ENCODE data around the gene CD151.

CD151 gene

DNA sequence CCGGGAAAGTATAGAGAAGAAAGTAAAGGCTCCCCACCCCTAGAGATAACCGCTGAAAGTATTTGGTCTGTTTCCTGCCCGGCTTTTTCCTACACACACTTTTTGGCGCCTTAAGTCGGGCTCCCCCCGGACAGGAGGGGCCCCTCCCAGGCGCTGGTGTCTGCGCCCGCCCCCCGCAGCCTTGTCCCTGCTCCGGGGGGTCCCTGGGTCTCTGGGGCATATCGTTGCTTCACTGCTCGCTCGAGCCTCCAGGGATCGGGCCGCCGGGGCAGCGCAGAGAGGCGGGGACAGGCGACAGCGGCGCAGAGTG lies 6.0 kb upstream of the CD151 start:
- Histone ChIP-seq H3K36me3 (ENCODE audit: control insufficient read depth in 4 of 4, insufficient read depth in 4 of 4, low read length in 3 of 4) (peaks cover 0 to 31% (median 16%) of the 10 kb centered on the region in 4 experiments), H3K4me1 (ENCODE audit: control extremely low read depth in 1 of 4, control insufficient read depth in 4 of 4, insufficient read depth in 4 of 4, low read length in 3 of 4) (peaks cover 0 to 69% (median 62%) of the 10 kb centered on the region in 4 experiments), H3K9me3 (ENCODE audit: control extremely low read depth in 1 of 5, control insufficient read depth in 4 of 5, insufficient read depth in 2 of 5, low read depth in 1 of 5, low read length in 4 of 5) (no peaks in the 10 kb centered on the region), H3K27me3 (replicated peaks in 2 of 5; ENCODE audit: control insufficient read depth in 4 of 5, insufficient read depth in 5 of 5, low read length in 4 of 5) (peaks cover 0 to 49% (median 22%) of the 10 kb centered on the region in 5 experiments), H3K27ac (ENCODE audit: insufficient read depth in 1 of 2, low read depth in 1 of 2, low read length in 2 of 2, poor library complexity in 1 of 2, severe bottlenecking in 2 of 2) (no peak overlapping the region), H3K4me3 (ENCODE audit: control insufficient read depth in 1 of 7, extremely low read depth in 1 of 7, insufficient read depth in 4 of 7, low read depth in 2 of 7, low read length in 6 of 7) (peak overlapping the region; percentile 13 to 71 (median 54))
- DNase-seq, result no peak
- CTCF ChIA-PET, result interaction anchor here (1.8 kb wide), 1 partner anchor 8 kb away, joined by 4 read pairs; no protein-coding TSS in a partner anchor
- WGBS (ENCODE audit: insufficient coverage), result under 1% methylated on average over 22 of the region's 22 CpGs
- POLR2A ChIA-PET, result interaction anchor here (0.9 kb wide), 1 partner anchor 16 kb away, joined by 3 read pairs; the partner anchor contains the start of gene TSPAN4

DNA sequence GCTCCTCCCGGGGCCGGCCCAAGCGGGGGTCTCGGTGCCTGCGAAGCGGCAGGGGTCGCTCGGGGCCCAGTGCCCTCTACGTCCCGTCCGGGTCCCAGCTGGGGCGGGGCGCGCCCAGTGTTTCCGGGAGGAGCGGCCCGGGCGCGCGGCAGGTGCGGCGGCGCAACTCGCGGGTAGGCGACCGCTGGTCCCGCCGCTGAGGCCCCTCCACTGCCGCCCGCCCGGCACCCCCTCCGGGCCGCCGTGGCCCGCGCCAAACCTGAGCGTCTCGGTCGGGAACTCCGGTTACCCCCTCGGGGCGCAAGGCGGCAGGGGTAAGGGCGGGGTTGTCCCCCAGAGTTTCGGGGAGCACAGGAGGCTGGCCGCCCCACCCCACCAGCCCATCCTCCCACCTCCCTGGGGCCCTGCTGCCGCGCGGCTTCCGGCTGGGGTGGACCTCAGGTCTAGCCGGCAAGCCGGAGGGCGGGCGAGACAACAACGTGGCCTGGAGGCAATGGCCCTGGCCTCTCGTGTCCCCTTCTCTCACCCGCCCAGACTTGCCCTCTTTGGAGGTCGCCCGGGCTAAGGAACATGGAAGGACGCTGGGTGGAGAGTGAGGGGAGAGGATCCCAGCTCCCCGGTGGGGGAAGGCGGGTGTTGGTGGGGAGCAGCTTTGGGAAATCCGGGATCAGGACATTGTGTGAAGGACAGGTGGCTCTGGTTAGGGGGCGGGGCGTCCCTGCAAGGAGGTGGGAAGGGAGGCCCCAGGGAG lies 5.4 kb upstream of the CD151 start:
- POLR2A ChIA-PET, result interaction anchor here (1.6 kb wide), 1 partner anchor 8 kb away, joined by 6 read pairs; the partner anchor contains the start of gene PNPLA2
- peaks cover 0 to 29% (median 16%) of the 10 kb centered on the region in 4 experiments for H3K36me3 ChIP-seq (ENCODE audit: control insufficient read depth in 4 of 4, insufficient read depth in 4 of 4, low read length in 3 of 4)

DNA sequence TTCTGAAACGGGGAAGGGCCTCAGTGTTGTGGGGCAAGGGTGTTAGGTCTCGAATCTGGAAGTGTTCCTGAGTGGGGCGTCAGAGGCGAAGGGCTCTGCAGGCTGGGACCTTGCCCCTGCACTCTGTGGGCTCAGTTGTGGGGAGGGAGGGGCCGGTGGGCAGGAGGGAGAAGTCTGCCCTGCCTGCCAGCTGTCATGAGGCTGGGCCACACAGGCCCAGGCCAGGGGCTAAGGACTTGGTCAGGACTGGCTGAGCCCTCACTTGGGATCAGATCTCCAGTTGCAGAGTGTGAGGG lies 4.9 kb upstream of the CD151 start, which contains the start of gene CRACR2B:
Gene CRACR2B (plus strand): TSS at position 23 of the 296 bp plus-strand sequence. CDS start 689 bp downstream, outside the sequence.
- Histone ChIP-seq H3K27ac (ENCODE audit: insufficient read depth in 1 of 2, low read depth in 1 of 2, low read length in 2 of 2, poor library complexity in 1 of 2, severe bottlenecking in 2 of 2) (no peak within 1 kb of the TSS), H3K27me3 (replicated peaks in 2 of 5; ENCODE audit: control insufficient read depth in 4 of 5, insufficient read depth in 5 of 5, low read length in 4 of 5) (peaks cover 0 to 56% (median 22%) of the 10 kb centered on the region in 5 experiments), H3K4me3 (ENCODE audit: control insufficient read depth in 1 of 7, extremely low read depth in 1 of 7, insufficient read depth in 4 of 7, low read depth in 2 of 7, low read length in 6 of 7) (peak within 1 kb of the TSS; percentile 13 to 71 (median 54)), H3K4me1 (ENCODE audit: control extremely low read depth in 1 of 4, control insufficient read depth in 4 of 4, insufficient read depth in 4 of 4, low read length in 3 of 4) (peaks cover 0 to 65% (median 62%) of the 10 kb centered on the region in 4 experiments), H3K36me3 (ENCODE audit: control insufficient read depth in 4 of 4, insufficient read depth in 4 of 4, low read length in 3 of 4) (peaks cover 0 to 26% (median 14%) of the 10 kb centered on the region in 4 experiments), H3K9me3 (ENCODE audit: control extremely low read depth in 1 of 5, control insufficient read depth in 4 of 5, insufficient read depth in 2 of 5, low read depth in 1 of 5, low read length in 4 of 5) (no peaks in the 10 kb centered on the region)
- WGBS (ENCODE audit: insufficient coverage), result 54% methylated on average over 5 of the region's 5 CpGs
- ChIA-PET CTCF (interaction anchor here (1.4 to 2.1 kb wide), 3 partner anchors 9 to 13 kb away, joined by 4 to 15 read pairs (median 5); partner anchors contain the start of gene PNPLA2), POLR2A (interaction anchor here (1.6 kb wide), 1 partner anchor 9 kb away, joined by 6 read pairs; the partner anchor contains the start of gene PNPLA2)
- no peak for DNase-seq

More for the DNA sequence above, 5.4 kb upstream of the CD151 start:
- WGBS (ENCODE audit: insufficient coverage), result 3% methylated on average over 52 of the region's 66 CpGs
- DNase-seq, result no peak
- CTCF ChIA-PET, result interaction anchor here (1.4 kb wide), 1 partner anchor 12 kb away, joined by 4 read pairs; no protein-coding TSS in a partner anchor
- H3K4me1 ChIP-seq (ENCODE audit: control extremely low read depth in 1 of 4, control insufficient read depth in 4 of 4, insufficient read depth in 4 of 4, low read length in 3 of 4), result peaks cover 0 to 65% (median 62%) of the 10 kb centered on the region in 4 experiments
- no peaks in the 10 kb centered on the region for H3K9me3 ChIP-seq (ENCODE audit: control extremely low read depth in 1 of 5, control insufficient read depth in 4 of 5, insufficient read depth in 2 of 5, low read depth in 1 of 5, low read length in 4 of 5)
- no peak overlapping the region for H3K27ac ChIP-seq (ENCODE audit: insufficient read depth in 1 of 2, low read depth in 1 of 2, low read length in 2 of 2, poor library complexity in 1 of 2, severe bottlenecking in 2 of 2)
- H3K4me3 ChIP-seq (ENCODE audit: control insufficient read depth in 1 of 7, extremely low read depth in 1 of 7, insufficient read depth in 4 of 7, low read depth in 2 of 7, low read length in 6 of 7), result peak overlapping the region in 6 of 7 experiments; percentile 40 to 71 (median 59)
- H3K27me3 ChIP-seq (replicated peaks in 2 of 5; ENCODE audit: control insufficient read depth in 4 of 5, insufficient read depth in 5 of 5, low read length in 4 of 5), result peaks cover 0 to 54% (median 22%) of the 10 kb centered on the region in 5 experiments

DNA sequence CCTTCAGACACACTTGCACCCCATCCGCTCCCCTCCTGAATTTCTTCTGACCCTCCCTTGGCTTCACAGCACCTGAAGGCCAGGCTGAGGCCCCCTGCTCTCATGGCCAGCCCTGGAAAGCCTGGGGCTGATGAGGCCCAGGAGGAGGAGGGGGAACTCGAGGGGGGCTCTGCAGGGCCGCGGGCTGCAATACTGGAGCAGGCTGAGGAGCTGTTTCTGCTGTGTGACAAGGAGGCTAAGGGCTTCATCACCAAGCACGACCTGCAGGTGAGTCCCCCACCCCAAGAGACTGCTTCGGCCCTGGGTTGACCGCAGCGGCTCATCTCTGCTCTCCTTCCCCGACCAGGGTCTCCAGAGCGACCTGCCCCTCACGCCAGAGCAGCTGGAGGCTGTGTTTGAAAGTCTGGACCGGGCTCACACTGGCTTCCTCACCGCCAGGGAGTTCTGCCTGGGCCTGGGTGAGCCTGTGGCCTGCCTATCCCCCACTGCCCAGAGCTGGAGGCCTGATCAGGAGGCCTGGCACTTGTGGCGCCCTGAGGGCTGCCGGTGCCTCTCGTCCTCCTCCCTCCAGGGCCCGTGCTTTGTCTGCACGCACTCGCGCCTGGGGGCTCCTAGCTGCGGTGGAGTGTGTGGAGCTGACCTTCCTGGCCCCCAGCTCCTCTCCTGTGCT lies 4.1 kb upstream of the CD151 start:
- Histone ChIP-seq H3K27ac (ENCODE audit: insufficient read depth in 1 of 2, low read depth in 1 of 2, low read length in 2 of 2, poor library complexity in 1 of 2, severe bottlenecking in 2 of 2) (no peak overlapping the region), H3K4me3 (ENCODE audit: control insufficient read depth in 1 of 7, extremely low read depth in 1 of 7, insufficient read depth in 4 of 7, low read depth in 2 of 7, low read length in 6 of 7) (peak overlapping the region in 4 of 7 experiments; percentile 13 to 62 (median 54)), H3K27me3 (replicated peaks in 2 of 5; ENCODE audit: control insufficient read depth in 4 of 5, insufficient read depth in 5 of 5, low read length in 4 of 5) (peaks cover 0 to 56% (median 22%) of the 10 kb centered on the region in 5 experiments), H3K36me3 (ENCODE audit: control insufficient read depth in 4 of 4, insufficient read depth in 4 of 4, low read length in 3 of 4) (peaks cover 0 to 21% (median 13%) of the 10 kb centered on the region in 4 experiments), H3K4me1 (ENCODE audit: control extremely low read depth in 1 of 4, control insufficient read depth in 4 of 4, insufficient read depth in 4 of 4, low read length in 3 of 4) (peaks cover 0 to 72% (median 69%) of the 10 kb centered on the region in 4 experiments), H3K9me3 (ENCODE audit: control extremely low read depth in 1 of 5, control insufficient read depth in 4 of 5, insufficient read depth in 2 of 5, low read depth in 1 of 5, low read length in 4 of 5) (no peaks in the 10 kb centered on the region)
- POLR2A ChIA-PET, result interaction anchor here (1.1 to 1.6 kb wide), 2 partner anchors 10 to 13 kb away, joined by 5 to 6 read pairs; partner anchors contain the start of genes PNPLA2 and POLR2L
- 87% methylated on average over 12 of the region's 21 CpGs for WGBS (ENCODE audit: insufficient coverage)
- DNase-seq, result peak in 1 of 3 donors; percentile 37
- CTCF ChIA-PET, result interaction anchor here (1.0 to 2.1 kb wide), 4 partner anchors 10 to 19 kb away, joined by 3 to 15 read pairs (median 4); partner anchors contain the start of genes PNPLA2 and RPLP2

DNA sequence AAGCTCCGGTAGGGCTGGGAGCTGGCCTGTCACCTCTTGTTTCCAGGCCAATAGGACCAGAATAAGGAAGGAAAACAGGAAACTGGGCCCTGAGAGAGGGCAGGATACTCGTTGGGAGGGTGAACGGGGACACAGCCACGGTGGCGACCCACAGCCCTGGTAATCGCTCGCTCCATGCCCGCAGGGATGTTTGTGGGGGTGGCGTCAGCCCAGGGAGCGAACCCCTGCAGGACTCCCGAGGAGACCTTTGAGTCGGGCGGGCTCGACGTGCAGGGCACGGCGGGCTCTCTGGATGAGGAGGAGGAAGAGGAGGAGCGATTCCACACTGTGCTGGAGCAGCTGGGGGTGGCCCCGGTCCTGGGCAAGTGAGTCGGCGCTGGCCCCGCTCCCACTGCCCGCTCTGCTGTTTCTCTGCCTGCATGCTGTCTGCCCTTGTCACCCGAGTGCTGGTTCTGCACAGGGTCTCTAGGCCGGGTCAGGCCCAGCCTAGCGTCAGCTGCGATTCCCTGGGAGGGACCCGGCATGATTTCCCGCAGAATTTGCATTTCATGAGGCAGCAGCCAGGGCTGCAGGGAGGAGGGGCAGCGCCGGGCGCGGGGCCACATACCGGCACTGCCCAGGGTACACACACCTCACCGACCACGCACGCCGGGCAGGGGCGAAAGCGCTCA lies 3.4 kb upstream of the CD151 start:
- H3K36me3 ChIP-seq (ENCODE audit: control insufficient read depth in 4 of 4, insufficient read depth in 4 of 4, low read length in 3 of 4), result peaks cover 0 to 14% (median 7%) of the 10 kb centered on the region in 4 experiments
- ChIA-PET CTCF (interaction anchor here (1.0 to 2.1 kb wide), 3 partner anchors 10 to 20 kb away, joined by 3 to 15 read pairs (median 5); partner anchors contain the start of genes PNPLA2 and RPLP2), POLR2A (interaction anchor here (1.1 to 1.9 kb wide), 3 partner anchors 9 to 13 kb away, joined by 5 to 10 read pairs (median 6); partner anchors contain the start of genes PNPLA2 and POLR2L)
- H3K4me1 ChIP-seq (ENCODE audit: control extremely low read depth in 1 of 4, control insufficient read depth in 4 of 4, insufficient read depth in 4 of 4, low read length in 3 of 4), result peaks cover 0 to 77% (median 74%) of the 10 kb centered on the region in 4 experiments
- under 1% methylated on average over 32 of the region's 40 CpGs for WGBS (ENCODE audit: insufficient coverage)
- no peaks in the 10 kb centered on the region for H3K9me3 ChIP-seq (ENCODE audit: control extremely low read depth in 1 of 5, control insufficient read depth in 4 of 5, insufficient read depth in 2 of 5, low read depth in 1 of 5, low read length in 4 of 5)
- DNase-seq, result no peak
- no peak overlapping the region for H3K27ac ChIP-seq (ENCODE audit: insufficient read depth in 1 of 2, low read depth in 1 of 2, low read length in 2 of 2, poor library complexity in 1 of 2, severe bottlenecking in 2 of 2)
- peaks cover 0 to 58% (median 22%) of the 10 kb centered on the region in 5 experiments for H3K27me3 ChIP-seq (replicated peaks in 2 of 5; ENCODE audit: control insufficient read depth in 4 of 5, insufficient read depth in 5 of 5, low read length in 4 of 5)
- peak overlapping the region in 6 of 7 experiments; percentile 13 to 62 (median 38) for H3K4me3 ChIP-seq (ENCODE audit: control insufficient read depth in 1 of 7, extremely low read depth in 1 of 7, insufficient read depth in 4 of 7, low read depth in 2 of 7, low read length in 6 of 7)

DNA sequence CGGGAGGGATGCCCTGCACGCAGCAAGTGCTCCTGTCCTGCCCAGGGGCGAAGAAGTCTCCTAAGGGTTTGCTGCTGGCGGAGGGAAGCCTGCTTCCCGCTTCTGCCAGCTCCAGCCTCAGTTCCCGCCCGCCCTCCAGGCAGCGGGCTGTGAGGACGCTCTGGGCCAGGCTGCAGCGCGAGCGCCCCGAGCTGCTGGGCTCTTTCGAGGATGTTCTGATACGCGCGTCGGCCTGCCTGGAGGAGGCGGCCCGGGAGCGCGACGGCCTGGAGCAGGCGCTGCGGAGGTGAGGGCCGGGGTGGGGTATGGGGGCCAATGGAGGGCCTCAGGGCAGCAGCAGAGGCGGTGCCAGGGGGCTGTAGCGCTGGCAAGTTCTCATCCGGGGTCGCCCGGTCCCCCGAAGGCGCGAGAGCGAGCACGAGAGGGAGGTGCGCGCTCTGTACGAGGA lies 2.9 kb upstream of the CD151 start:
- DNase-seq, result no peak
- Histone ChIP-seq H3K9me3 (ENCODE audit: control extremely low read depth in 1 of 5, control insufficient read depth in 4 of 5, insufficient read depth in 2 of 5, low read depth in 1 of 5, low read length in 4 of 5) (no peaks in the 10 kb centered on the region), H3K4me1 (ENCODE audit: control extremely low read depth in 1 of 4, control insufficient read depth in 4 of 4, insufficient read depth in 4 of 4, low read length in 3 of 4) (peaks cover 0 to 83% (median 79%) of the 10 kb centered on the region in 4 experiments), H3K27ac (ENCODE audit: insufficient read depth in 1 of 2, low read depth in 1 of 2, low read length in 2 of 2, poor library complexity in 1 of 2, severe bottlenecking in 2 of 2) (no peak overlapping the region), H3K27me3 (replicated peaks in 2 of 5; ENCODE audit: control insufficient read depth in 4 of 5, insufficient read depth in 5 of 5, low read length in 4 of 5) (peaks cover 0 to 59% (median 22%) of the 10 kb centered on the region in 5 experiments), H3K4me3 (ENCODE audit: control insufficient read depth in 1 of 7, extremely low read depth in 1 of 7, insufficient read depth in 4 of 7, low read depth in 2 of 7, low read length in 6 of 7) (peak overlapping the region; percentile 11 to 62 (median 25)), H3K36me3 (ENCODE audit: control insufficient read depth in 4 of 4, insufficient read depth in 4 of 4, low read length in 3 of 4) (peaks cover 0 to 8% (median 5%) of the 10 kb centered on the region in 4 experiments)
- CTCF ChIA-PET, result interaction anchor here (1.0 to 2.1 kb wide), 4 partner anchors 11 to 20 kb away, joined by 3 to 15 read pairs (median 4); partner anchors contain the start of genes PNPLA2 and RPLP2
- WGBS (ENCODE audit: insufficient coverage), result under 1% methylated on average over 30 of the region's 39 CpGs
- POLR2A ChIA-PET, result interaction anchor here (1.9 kb wide), 1 partner anchor 10 kb away, joined by 10 read pairs; the partner anchor contains the start of gene PNPLA2
